Activated gamma-delta T cell (primary cell): ENCODE data around the gene CCDC27.
"Not testable (repeated sequence)": the region's sequence is repeated elsewhere in the genome, so short reads cannot be mapped to it uniquely, and the experiment has no call there.

Experiments used
- DNase-seq: peaks from one replicate; lab custom pipeline; 2025; lab: John Stamatoyannopoulos, UW

The CCDC27 gene

GRCh38 chr1:3718764-3719163 lies 33.5 kb upstream of the CCDC27 start:
- DNase-seq = no peak

DNA sequence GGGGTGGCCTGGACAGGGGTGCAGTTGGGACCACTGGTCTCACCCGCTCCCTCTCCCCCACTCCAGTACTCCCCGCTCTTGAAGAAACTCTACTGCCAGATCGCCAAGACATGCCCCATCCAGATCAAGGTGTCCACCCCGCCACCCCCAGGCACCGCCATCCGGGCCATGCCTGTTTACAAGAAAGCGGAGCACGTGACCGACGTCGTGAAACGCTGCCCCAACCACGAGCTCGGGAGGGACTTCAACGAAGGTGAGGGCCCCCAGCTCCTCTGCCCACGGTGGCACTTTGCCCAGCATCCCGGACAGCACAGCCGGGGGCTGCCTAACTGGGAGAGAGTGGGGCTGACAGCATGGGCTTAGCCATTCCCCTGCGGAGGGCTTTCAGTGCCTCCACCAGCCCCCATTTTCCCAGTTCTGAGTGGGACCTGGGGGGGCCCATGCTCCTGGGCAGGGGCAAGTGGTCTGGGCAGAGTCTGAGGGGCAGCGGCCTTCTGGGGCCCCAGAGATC lies 30.2 kb upstream of the CCDC27 start:
- no peak for DNase-seq

DNA sequence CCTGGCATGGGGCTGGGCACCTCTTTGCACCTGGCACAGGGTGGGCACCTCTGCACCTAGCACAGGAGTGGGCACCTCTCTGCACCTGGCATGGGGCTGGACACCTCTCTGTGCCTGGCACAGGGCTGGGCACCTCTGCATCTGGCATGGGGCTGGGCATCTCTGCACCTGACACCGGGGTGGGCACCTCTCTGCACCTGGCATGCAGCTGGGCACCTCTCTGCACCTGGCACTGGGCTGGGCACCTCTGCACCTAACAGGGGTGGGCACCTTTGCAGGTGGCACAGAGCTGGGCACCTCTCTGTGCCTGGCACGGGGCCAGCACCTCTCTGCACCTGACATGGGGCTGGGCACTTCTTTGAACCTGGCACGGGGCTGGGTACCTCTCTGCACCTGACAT lies 29.4 kb upstream of the CCDC27 start:
- DNase-seq = no peak

- DNase-seq = not testable (repeated sequence)
Observed at GRCh38 chr1:3724416-3725030, 27.7 kb upstream of the CCDC27 start.

DNA sequence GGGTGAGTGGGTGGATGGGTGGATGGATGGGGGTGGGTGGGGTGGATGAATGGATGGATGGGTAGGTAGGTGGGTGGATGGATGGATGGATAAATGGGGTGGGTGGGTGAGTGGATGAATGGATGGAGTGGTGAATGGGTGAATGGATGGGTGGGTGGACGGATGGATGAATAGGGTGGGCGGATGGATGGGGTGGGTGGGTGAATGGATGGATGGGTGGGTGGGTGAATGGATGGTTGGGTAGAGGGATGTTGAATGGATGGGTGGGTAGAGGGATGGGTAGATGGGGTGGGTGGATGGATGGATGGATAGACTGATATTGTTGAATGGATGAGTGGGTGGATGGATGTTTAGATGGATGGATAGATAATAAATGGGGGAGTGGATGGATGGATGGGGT lies 26.9 kb upstream of the CCDC27 start:
- no peak for DNase-seq

GRCh38 chr1:3727042-3727824 lies 25.0 kb upstream of the CCDC27 start:
- DNase-seq = no peak

DNA sequence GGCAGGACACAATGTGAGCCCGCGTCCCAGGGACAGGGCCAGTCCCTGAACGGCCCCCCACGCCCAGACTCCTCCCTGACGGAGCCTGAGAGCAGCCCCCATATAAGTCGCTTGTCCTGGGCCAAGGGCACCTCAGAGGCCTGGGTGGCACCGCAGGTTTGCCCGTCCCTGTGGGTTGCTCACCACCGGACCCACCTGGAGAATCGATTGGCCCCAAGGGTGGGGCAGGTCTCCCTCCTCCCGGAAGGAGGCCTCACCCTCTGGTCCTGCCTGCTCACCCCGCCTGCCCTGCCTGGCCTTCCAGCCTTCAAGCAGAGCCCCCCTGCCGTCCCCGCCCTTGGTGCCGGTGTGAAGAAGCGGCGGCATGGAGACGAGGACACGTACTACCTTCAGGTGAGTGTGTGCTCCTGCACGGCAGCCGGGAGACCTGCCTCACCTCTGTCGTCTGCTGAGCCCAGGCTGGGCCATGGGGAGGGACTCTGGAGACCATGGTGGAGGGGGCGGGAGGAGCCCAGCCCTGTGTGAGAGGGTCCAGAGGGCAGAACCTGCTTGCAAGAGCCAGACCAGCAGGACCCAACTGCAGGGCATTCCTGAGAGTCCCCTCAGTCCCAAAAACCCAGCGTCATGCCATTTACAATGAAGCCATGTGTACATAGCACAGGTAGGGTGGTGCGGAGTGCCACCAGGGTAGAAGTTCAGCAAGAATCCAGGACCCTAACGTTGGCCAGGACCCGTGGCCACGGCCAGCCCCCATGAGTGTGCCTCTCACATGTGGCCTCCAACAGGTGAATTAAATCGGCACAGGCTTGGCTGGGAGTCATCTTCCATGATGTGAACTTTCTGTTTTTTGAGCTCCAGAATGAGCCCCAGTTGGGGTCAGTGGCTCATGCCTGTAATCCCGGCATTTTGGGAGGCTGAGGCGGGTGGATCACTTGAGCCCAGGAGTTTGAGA lies 24.1 kb upstream of the CCDC27 start:
- DNase-seq = no peak

- no peak for DNase-seq
Observed at GRCh38 chr1:3729594-3730542, 22.4 kb upstream of the CCDC27 start.

DNA sequence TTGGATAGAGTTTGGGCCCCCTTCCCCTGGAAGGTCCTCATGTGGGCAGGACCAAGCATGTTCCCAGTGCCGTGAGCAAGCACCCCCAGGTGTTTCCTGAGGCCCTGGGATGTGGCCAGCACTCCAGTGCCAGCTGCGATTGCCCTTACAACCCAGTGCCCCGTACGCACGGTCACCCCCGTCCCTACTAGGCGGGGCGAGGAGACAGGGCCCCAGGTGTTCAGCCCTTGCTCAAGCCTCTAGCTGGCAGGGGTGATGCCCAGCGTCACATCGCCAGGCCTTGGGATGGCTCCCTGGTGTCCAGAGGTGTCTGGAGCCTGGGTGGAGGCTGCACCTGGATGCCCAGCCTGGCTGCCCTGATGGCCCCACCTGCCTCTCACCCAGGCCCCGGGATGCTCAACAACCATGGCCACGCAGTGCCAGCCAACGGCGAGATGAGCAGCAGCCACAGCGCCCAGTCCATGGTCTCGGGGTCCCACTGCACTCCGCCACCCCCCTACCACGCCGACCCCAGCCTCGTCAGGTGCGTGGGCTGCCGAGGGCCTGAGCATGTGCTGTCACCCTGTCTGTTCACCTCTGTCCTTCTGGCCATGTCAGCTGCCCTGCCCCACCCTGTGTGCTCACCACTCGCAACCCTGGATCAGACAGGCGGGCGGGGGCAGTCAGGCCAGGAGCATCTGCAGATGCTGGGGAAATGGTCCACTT lies 21.6 kb upstream of the CCDC27 start:
- DNase-seq = no peak

DNA sequence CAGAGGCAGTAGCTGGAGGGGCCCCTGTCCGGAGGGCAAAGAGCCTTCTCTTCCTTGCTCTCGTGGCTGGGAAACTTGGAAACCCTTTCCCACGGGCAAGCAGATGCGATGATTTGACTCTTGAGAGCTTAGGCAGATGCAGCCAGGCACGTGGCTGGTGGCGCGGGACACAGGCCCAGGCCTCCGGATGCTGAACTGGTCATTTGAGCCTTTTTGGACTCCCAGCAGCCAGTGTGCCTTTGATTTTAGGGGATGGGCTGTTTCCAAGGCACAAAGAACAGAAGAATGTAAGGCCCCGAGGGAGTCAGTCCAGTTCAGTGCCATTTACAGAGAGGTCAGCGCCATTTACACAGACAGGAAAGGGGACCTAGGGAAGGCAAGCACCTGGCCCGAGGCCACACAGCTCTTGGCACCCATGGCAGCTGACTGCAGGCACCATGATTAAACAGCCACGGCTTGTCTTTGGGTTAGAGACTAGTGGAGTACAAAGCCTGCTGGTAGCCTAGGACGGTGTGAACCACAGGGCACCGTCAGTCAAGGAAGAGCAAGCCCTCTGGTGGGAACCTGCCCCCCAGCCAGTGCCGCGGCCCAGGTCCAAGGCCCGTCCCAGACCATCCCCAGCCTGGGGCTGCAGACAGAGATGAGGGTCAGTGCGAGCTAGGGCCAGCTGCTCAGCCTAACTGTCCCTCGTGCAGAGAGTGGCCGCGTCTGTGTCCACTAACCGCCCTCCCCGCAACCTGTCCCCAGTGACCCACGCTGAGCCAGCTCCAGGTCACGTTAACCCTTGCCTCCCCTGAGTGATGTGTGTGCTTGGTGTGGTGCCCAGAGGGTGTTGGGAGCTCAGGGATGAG lies 20.4 kb upstream of the CCDC27 start:
- no peak for DNase-seq

- DNase-seq = no peak
Observed at GRCh38 chr1:3732434-3733093, 19.7 kb upstream of the CCDC27 start.

DNA sequence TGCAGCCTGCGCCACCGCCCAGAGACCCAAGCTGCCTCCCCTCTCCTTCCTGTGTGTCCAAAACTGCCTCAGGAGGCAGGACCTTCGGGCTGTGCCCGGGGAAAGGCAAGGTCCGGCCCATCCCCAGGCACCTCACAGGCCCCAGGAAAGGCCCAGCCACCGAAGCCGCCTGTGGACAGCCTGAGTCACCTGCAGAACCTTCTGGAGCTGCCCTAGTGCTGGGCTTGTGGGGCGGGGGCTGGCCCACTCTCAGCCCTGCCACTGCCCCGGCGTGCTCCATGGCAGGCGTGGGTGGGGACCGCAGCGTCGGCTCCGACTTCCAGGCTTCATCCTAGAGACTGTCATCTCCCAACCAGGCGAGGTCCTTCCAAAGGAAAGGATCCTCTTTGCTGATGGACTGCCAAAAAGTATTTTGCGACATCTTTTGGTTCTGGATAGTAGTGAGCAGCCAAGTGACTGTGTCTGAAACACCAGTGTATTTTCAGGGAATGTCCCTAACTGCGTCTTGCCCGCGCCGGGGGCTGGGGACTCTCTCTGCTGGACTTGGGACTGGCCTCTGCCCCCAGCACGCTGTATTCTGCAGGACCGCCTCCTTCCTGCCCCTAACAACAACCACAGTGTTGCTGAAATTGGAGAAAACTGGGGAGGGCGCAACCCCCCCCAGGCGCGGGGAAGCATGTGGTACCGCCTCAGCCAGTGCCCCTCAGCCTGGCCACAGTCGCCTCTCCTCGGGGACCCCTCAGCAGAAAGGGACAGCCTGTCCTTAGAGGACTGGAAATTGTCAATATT lies 19.0 kb upstream of the CCDC27 start:
- no peak for DNase-seq

GRCh38 chr1:3733883-3734589 lies 18.2 kb upstream of the CCDC27 start:
- DNase-seq = no peak

DNA sequence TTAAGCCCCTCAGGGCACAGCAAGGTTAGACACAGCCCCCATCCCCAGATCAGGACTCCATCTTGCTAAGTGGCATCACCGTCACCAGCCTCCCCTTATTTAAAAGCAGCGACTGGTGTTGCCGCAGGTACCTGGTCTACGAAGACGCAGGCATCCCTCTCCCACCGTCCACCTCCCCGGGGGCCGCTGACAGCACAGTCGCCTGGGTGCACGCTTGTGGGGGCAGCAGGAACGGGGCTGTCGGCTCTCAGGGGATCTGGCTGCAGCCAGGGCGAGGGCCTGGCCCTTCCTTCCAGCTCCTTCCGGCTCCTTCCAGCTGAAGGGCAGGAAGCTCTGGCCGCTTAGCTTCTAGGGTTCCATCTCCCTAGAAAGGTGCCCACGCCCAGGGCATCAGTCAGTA lies 17.6 kb upstream of the CCDC27 start:
- no peak for DNase-seq

- DNase-seq = no peak
Observed at GRCh38 chr1:3735027-3735681, 17.1 kb upstream of the CCDC27 start.

- DNase-seq = no peak
Observed at GRCh38 chr1:3735688-3736087, 16.6 kb upstream of the CCDC27 start.

- DNase-seq = no peak
Observed at GRCh38 chr1:3736131-3736561, 16.1 kb upstream of the CCDC27 start.
